Skeletal muscle satellite cell (primary cell): ENCODE data around the gene APBB1IP.

ENCODE experiments used
- H3K27me3 ChIP-seq: 2 replicates; pipeline ENCODE4 v1.7.0; 2013; ENCODE audit warnings: low read length; ENCODE audit not compliant: control insufficient read depth, insufficient read depth
- H3K36me3 ChIP-seq: 2 replicates; pipeline ENCODE4 v1.7.0; 2013; ENCODE audit warnings: mild to moderate bottlenecking, control low read depth, low read length; ENCODE audit not compliant: insufficient read depth
- H3K4me1 ChIP-seq: 2 replicates; pipeline ENCODE4 v1.7.0; 2013; ENCODE audit warnings: low read length; ENCODE audit not compliant: control insufficient read depth, insufficient read depth
- H3K4me2 ChIP-seq: 2 replicates; pipeline ENCODE4 v1.7.0; 2013; ENCODE audit warnings: mild to moderate bottlenecking, low read length
- H3K4me3 ChIP-seq: 2 replicates; pipeline ENCODE4 v1.7.0; 2013; ENCODE audit warnings: low read length
- H3K9ac ChIP-seq: 2 replicates; pipeline ENCODE4 v1.7.0; 2013; ENCODE audit warnings: mild to moderate bottlenecking, low read depth, low read length, moderate library complexity
- H3K9me3 ChIP-seq: replicated peaks from 2 replicates; pipeline ENCODE4 v1.7.0; 2013; ENCODE audit warnings: mild to moderate bottlenecking, control low read depth, low read length

APBB1IP gene

GRCh38 chr10:26543567-26544306, 105.6 kb downstream of the APBB1IP start:
- Histone ChIP-seq H3K4me1 (no peaks in the 10 kb centered on the region), H3K27me3 (no peaks in the 10 kb centered on the region), H3K36me3 (no peaks in the 10 kb centered on the region), H3K9ac (no peak overlapping the region), H3K9me3 (no peaks in the 10 kb centered on the region), H3K4me3 (no peak overlapping the region), H3K4me2 (no peak overlapping the region)

GRCh38 chr10:26544932-26545331, 106.8 kb downstream of the APBB1IP start:
- H3K27me3 ChIP-seq: no peaks in the 10 kb centered on the region
- H3K4me1 ChIP-seq: no peaks in the 10 kb centered on the region
- no peaks in the 10 kb centered on the region for H3K9me3 ChIP-seq
- H3K4me3 ChIP-seq: no peak overlapping the region
- no peak overlapping the region for H3K9ac ChIP-seq
- H3K36me3 ChIP-seq: no peaks in the 10 kb centered on the region
- no peak overlapping the region for H3K4me2 ChIP-seq

DNA sequence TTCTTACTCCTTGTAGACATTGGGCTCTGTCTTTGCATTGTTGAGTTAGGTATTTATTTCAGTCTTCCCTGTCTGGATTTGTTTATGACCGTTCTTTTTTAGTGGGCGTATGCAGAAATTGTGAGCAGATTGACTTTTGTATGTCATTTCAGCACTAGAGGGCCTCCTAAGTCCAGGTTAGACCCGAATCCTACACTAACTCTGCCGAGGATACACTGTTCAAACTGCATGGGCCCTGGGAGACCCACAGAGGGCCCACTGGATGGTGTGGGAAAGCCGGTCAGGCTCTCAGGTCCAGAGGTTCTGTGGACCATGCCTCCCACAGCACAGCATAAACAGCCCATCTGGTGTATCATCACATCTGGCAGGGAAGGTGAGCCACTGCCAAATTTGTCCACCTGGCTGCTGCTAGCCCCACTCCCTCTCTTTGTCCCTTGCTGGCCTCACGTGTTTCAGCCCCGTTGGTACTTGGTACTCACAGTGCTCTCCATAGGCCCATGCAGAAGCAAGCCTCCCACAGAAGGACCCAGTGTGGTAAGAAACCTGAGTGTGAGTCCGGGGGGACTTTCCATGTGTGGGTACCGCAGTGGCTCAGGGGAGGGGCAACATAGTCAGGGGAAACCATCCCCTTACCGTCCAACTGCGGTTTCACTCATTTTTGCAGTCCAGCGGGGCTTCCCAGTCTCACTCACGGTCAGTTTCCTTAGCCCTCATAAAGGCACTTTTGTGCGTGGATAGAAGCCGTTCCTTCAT, 112.8 kb downstream of the APBB1IP start:
- no peaks in the 10 kb centered on the region for H3K36me3 ChIP-seq

DNA sequence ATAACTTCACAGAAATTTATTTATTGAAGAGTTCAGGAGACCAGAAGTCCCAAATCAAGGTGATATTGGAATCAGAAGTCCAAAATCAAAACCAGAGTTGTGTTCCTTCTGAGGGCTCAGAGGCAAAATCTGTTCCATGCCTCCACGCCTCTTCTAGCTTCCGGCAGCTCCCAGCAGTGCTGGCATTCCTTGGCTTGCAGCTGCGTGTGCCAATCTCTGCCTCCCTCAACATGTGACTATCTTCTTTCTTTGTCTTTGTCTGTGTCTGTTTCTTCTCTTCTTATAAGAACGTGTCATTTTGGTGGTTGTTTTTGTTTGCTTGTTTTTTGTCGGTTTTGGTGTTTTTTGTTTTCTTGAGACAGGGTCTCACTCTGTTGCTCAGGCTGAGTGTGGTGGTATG, 116.1 kb downstream of the APBB1IP start:
- Histone ChIP-seq H3K9me3 (no peaks in the 10 kb centered on the region), H3K4me3 (no peak overlapping the region), H3K9ac (no peak overlapping the region), H3K27me3 (no peaks in the 10 kb centered on the region), H3K4me1 (no peaks in the 10 kb centered on the region), H3K36me3 (no peaks in the 10 kb centered on the region), H3K4me2 (no peak overlapping the region)

More for the DNA sequence above, 112.8 kb downstream of the APBB1IP start:
- Histone ChIP-seq H3K9ac (no peak overlapping the region), H3K9me3 (no peaks in the 10 kb centered on the region), H3K27me3 (no peaks in the 10 kb centered on the region), H3K4me3 (no peak overlapping the region), H3K4me2 (no peak overlapping the region), H3K4me1 (no peaks in the 10 kb centered on the region)

DNA sequence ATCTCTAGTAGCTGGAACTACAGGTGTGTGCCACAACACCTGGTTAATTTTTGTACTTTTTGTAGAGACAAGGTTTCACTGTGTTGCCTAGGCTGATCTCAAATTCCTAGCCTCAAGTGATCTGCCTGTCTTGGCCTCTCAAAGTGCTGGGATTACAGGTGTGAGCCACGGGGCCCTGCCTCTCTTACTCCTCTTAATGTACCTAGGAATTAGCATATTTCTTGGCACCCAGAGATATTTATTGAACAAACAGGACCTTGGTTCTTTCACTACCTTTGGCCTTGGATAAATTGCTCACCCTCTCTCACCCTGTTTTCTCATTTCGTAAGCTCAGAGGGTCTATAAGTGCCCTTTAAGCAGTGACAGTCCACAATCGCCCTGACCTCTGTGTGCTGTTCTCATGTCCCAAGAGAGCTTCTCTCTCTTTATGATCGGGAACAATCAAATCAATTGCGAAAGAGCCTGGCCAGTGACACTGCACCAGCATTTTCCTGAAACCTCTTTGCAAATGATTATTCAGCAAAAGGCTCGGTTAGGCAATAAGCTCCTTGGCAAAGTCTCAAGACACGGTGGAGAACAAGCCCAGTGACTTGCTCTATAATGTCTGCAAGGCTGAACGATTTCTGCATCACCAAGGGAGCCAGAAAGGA, 117.7 kb downstream of the APBB1IP start:
- no peaks in the 10 kb centered on the region for H3K9me3 ChIP-seq
- H3K27me3 ChIP-seq: no peaks in the 10 kb centered on the region
- no peak overlapping the region for H3K4me2 ChIP-seq
- no peaks in the 10 kb centered on the region for H3K36me3 ChIP-seq
- H3K9ac ChIP-seq: no peak overlapping the region
- no peaks in the 10 kb centered on the region for H3K4me1 ChIP-seq
- no peak overlapping the region for H3K4me3 ChIP-seq

- no peaks in the 10 kb centered on the region for H3K36me3 ChIP-seq
- H3K9me3 ChIP-seq: no peaks in the 10 kb centered on the region
- H3K27me3 ChIP-seq: no peaks in the 10 kb centered on the region
- H3K4me3 ChIP-seq: no peak overlapping the region
- H3K4me2 ChIP-seq: no peak overlapping the region
- H3K4me1 ChIP-seq: no peaks in the 10 kb centered on the region
- H3K9ac ChIP-seq: no peak overlapping the region
Measured at GRCh38 chr10:26556748-26557640, 118.9 kb downstream of the APBB1IP start.

DNA sequence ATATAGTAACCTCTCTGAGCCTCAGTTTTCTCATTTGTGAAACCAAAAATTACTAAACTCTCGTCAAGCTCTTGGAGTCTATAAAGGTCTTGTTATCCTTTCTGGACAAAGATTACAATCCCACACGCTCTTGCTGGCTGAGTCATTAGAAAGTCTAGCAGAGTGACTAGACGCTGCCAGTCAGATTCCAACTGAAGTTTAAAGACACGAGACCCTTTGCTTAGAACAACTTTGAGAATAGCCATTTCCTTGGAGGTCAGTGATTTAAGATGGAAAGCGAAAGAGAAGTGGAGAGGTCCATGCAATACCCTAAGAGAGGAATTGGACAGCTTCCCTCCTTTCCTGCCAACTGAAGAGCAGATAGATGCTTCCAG, 119.5 kb downstream of the APBB1IP start:
- Histone ChIP-seq H3K4me2 (no peak overlapping the region), H3K9ac (no peak overlapping the region), H3K27me3 (no peaks in the 10 kb centered on the region), H3K9me3 (no peaks in the 10 kb centered on the region), H3K4me1 (no peaks in the 10 kb centered on the region), H3K4me3 (no peak overlapping the region), H3K36me3 (no peaks in the 10 kb centered on the region)

DNA sequence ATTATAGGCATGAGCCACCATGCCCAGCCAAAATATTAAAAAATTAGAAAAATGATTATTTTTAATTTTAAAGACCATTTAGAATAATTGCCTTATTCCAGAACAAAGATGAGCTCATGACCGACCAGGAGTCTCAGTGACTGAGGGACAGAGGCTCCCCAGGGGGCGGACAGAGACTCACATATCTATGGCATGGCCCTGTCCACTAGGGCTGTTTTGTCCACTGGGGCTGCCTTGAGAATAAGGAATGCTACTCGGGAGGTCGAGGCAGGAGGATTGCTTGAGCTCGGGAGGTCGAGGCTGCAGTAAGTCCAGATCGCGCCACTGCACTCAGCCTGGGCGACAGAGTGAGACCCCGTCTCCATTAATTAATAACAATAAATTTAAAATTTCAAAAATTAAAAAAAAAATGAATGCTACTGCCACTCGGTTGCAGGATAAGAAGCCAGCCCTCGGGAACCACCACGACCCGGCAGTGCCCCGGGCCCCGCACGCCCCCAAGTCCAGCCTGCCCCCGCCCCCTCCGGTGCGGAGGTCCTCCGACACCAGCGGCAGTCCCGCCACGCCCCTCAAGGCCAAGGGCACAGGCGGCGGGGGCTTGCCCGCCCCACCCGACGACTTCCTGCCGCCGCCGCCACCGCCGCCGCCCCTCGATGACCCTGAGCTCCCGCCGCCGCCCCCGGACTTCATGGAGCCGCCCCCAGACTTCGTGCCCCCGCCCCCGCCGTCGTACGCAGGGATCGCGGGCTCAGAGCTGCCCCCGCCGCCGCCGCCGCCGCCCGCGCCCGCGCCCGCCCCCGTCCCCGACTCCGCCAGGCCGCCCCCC, 128.6 kb downstream of the APBB1IP start:
- H3K4me3 ChIP-seq: no peak overlapping the region
- H3K36me3 ChIP-seq: no peaks in the 10 kb centered on the region
- no peaks in the 10 kb centered on the region for H3K4me1 ChIP-seq

DNA sequence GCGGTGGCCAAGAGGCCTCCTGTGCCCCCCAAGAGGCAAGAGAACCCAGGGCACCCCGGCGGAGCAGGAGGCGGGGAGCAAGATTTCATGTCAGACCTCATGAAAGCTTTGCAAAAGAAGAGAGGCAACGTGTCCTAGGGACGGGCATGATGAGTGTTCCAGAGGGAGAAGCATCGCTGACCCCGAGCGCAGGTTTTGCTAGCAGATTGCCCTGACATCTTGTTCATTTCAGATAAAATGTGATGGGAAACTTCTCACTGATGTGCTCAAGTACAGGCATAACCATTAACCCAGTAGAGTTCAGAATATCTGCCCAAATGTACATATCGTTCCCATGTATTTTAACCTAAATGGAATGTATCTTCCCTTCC, 129.2 kb downstream of the APBB1IP start:
- peaks cover 6% of the 10 kb centered on the region for H3K27me3 ChIP-seq
- no peaks in the 10 kb centered on the region for H3K36me3 ChIP-seq
- no peak overlapping the region for H3K9ac ChIP-seq
- peak overlapping the region; percentile 32 for H3K4me2 ChIP-seq
- no peaks in the 10 kb centered on the region for H3K4me1 ChIP-seq
- H3K4me3 ChIP-seq: no peak overlapping the region
- H3K9me3 ChIP-seq: no peaks in the 10 kb centered on the region

More for the DNA sequence above, 128.6 kb downstream of the APBB1IP start:
- H3K9ac ChIP-seq: no peak overlapping the region
- H3K27me3 ChIP-seq: peaks cover 6% of the 10 kb centered on the region
- no peak overlapping the region for H3K4me2 ChIP-seq
- no peaks in the 10 kb centered on the region for H3K9me3 ChIP-seq

DNA sequence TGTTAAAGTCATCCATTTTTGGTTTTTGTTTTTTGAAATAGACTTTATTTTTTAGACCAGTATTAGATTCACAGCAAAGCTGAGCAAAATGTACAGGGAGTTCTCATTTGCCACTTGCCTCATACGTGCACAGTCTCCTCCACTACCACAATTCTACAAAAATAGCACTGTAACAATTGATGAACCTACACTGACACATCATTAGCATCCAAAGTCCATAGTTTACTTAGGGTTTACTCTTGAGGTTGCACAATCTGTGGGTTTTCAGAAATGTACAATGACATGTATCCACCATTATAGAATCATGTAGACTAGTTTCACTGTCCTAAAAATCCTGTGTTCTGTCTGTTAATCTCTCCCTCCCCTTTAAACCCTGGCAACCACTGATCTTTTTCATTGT, 133.5 kb downstream of the APBB1IP start:
- peaks cover 6% of the 10 kb centered on the region for H3K27me3 ChIP-seq
- no peak overlapping the region for H3K9ac ChIP-seq
- H3K9me3 ChIP-seq: no peaks in the 10 kb centered on the region
- no peak overlapping the region for H3K4me2 ChIP-seq
- H3K36me3 ChIP-seq: no peaks in the 10 kb centered on the region
- H3K4me3 ChIP-seq: no peak overlapping the region
- no peaks in the 10 kb centered on the region for H3K4me1 ChIP-seq
